D721Med (cell line): Measurements from ENCODE around the gene LTBP3.

Source experiments
- DNase-seq: peaks from one replicate; pipeline ENCODE4 v3.0.0; 2011; ENCODE audit warnings: low spot score; ENCODE audit not compliant: insufficient read length
- FAIRE-seq: peaks from 2 replicates; lab custom pipeline; 2011; peaks lifted over from hg19 to GRCh38; lab: Jason Lieb, UNC
- CTCF ChIP-seq: IDR thresholded peaks from 2 replicates; pipeline ENCODE4 v1.5.1; 2012; ENCODE audit warnings: mild to moderate bottlenecking, control low read depth; ENCODE audit not compliant: insufficient read depth; ENCODE audit errors: missing control alignments

LTBP3 gene

GRCh38 chr11:65562020-65562419 is 3.9 kb upstream of the LTBP3 start:
- no peak for TF ChIP-seq CTCF
- no peak for FAIRE-seq
- DNase-seq, result no peak

- no peak for DNase-seq
- no peak for FAIRE-seq
- no peak for TF ChIP-seq CTCF
These were observed 2.6 kb upstream of the LTBP3 start for GRCh38 chr11:65560555-65561418.

GRCh38 chr11:65559951-65560537 is 1.9 kb upstream of the LTBP3 start:
- FAIRE-seq (no peak), DNase-seq (no peak)
- no peak for TF ChIP-seq CTCF

- no peak for FAIRE-seq
- TF ChIP-seq CTCF, result no peak
- no peak for DNase-seq
These were observed 1.4 kb upstream of the LTBP3 start for GRCh38 chr11:65559535-65559934.

GRCh38 chr11:65558930-65559509 is 861 bp upstream of the LTBP3 start:
- FAIRE-seq (no peak), DNase-seq (no peak)

GRCh38 chr11:65557280-65558001 is 718 bp downstream of the LTBP3 start:
- no peak for FAIRE-seq
- no peak for DNase-seq
- TF ChIP-seq CTCF, result no peak

More at GRCh38 chr11:65558930-65559509, 861 bp upstream of the LTBP3 start:
- no peak for TF ChIP-seq CTCF
